Suprapubic skin (tissue), 4 donors: ENCODE results near the gene LRRC3B.

Experiments used
- CTCF ChIP-seq, 2 donors: fragments of 200-600 bp in 1 of 2; fragments of 450-650 bp in 1 of 2; sonication (generic) in 1 of 2; IDR thresholded peaks; one replicate each; pipeline ENCODE4 v1.5.1; 2016 to 2019; ENCODE audit warnings: antibody characterized with exemption in 2 of 2, mild to moderate bottlenecking in 1 of 2, moderate library complexity in 1 of 2
- EP300 ChIP-seq: sonication (generic); formaldehyde crosslinking; IDR thresholded peaks from one replicate; pipeline ENCODE4 v1.6.1; 2017; ENCODE audit warnings: antibody characterized with exemption
- POLR2A ChIP-seq, 2 donors: fragments of 450-650 bp; IDR thresholded peaks; one replicate each; pipeline ENCODE4 v1.6.1; 2017; ENCODE audit warnings: antibody characterized with exemption in 2 of 2, mild to moderate bottlenecking in 2 of 2, moderate library complexity in 2 of 2
- POLR2AphosphoS5 ChIP-seq, 3 donors: sonication (generic); formaldehyde crosslinking; IDR thresholded peaks; one replicate each; pipeline ENCODE4 v1.6.1; 2017; ENCODE audit warnings: antibody characterized with exemption in 3 of 3

- no peak for TF ChIP-seq CTCF (IDR thresholded peaks at IDR 0.05)
- TF ChIP-seq POLR2A (IDR thresholded peaks at IDR 0.05), result no peak
- TF ChIP-seq POLR2AphosphoS5 (IDR thresholded peaks at IDR 0.05), result no peak
- TF ChIP-seq EP300, result no peak
Measured at GRCh38 chr3:26628915-26629314, 6.3 kb downstream of the LRRC3B start.
